CD4-positive, CD25-positive, alpha-beta regulatory T cell (primary cell): ENCODE data around the gene CFTR. TPM values are rescaled to one million over a fixed set of nuclear protein-coding genes. Genes with fewer than 3 reads are reported as not detected.

Source experiments
- ATAC-seq, 2 donors: fragments of 150-1000 bp; cut with Tn5 transposase; one replicate each; pipeline ENCODE4 v1.10.0; 2021; ENCODE audit warnings: low read depth in 2 of 2, moderate number of reproducible peaks in 2 of 2, moderate library complexity in 1 of 2
- DNase-seq, 3 donors: peaks; one replicate each; pipeline versions ENCODE4 v3.0.0 to v3.0.0-alpha.2; 2012 to 2022; ENCODE audit warnings: mixed read lengths in 1 of 3
- H3K27ac ChIP-seq: one replicate; pipeline ENCODE4 v1.7.0; 2013; ENCODE audit warnings: mild to moderate bottlenecking, low read length; ENCODE audit not compliant: insufficient read depth, poor library complexity, severe bottlenecking
- H3K27me3 ChIP-seq: one replicate; pipeline ENCODE4 v1.7.0; 2013; ENCODE audit warnings: low read length; ENCODE audit not compliant: control insufficient read depth, insufficient read depth
- H3K36me3 ChIP-seq: one replicate; pipeline ENCODE4 v1.7.0; 2013; ENCODE audit warnings: mild to moderate bottlenecking, low read length, moderate library complexity; ENCODE audit not compliant: control insufficient read depth, insufficient read depth
- H3K4me1 ChIP-seq: 2 replicates; pipeline ENCODE4 v1.7.0; 2013; ENCODE audit warnings: mild to moderate bottlenecking, low read length; ENCODE audit not compliant: insufficient read depth, control insufficient read depth, poor library complexity, severe bottlenecking
- H3K4me3 ChIP-seq: one replicate; pipeline ENCODE4 v1.7.0; 2013; ENCODE audit warnings: low read depth, mild to moderate bottlenecking, low read length, moderate library complexity
- H3K9me3 ChIP-seq, 2 experiments: 1 replicate in 1 of 2; 2 replicates in 1 of 2; pipeline ENCODE4 v1.7.0; 2013; ENCODE audit warnings: low read length in 2 of 2, mild to moderate bottlenecking in 1 of 2, moderate library complexity in 1 of 2; ENCODE audit not compliant: control insufficient read depth in 2 of 2
- H3K27ac Mint-ChIP-seq, 3 donors: one replicate each; pipeline ENCODE4 v1.8.0; 2020 to 2022; ENCODE audit warnings: mild to moderate bottlenecking in 3 of 3, mixed read lengths in 3 of 3, moderate library complexity in 2 of 3
- H3K27me3 Mint-ChIP-seq: one replicate; pipeline ENCODE4 v1.8.0; 2022; ENCODE audit warnings: mild to moderate bottlenecking, mixed read lengths
- H3K36me3 Mint-ChIP-seq: one replicate; pipeline ENCODE4 v1.8.0; 2020; ENCODE audit warnings: mixed read lengths
- H3K4me1 Mint-ChIP-seq, 4 donors: one replicate each; pipeline ENCODE4 v1.8.0; 2020 to 2022; ENCODE audit warnings: mixed read lengths in 4 of 4, mild to moderate bottlenecking in 1 of 4
- H3K4me3 Mint-ChIP-seq, 4 donors: one replicate each; pipeline ENCODE4 v1.8.0; 2020 to 2022; ENCODE audit warnings: mild to moderate bottlenecking in 4 of 4, mixed read lengths in 4 of 4, moderate library complexity in 3 of 4
- H3K9me3 Mint-ChIP-seq, 7 donors: one replicate each; pipeline ENCODE4 v1.8.0; 2020 to 2022; ENCODE audit warnings: mixed read lengths in 7 of 7, mild to moderate bottlenecking in 3 of 7, moderate library complexity in 2 of 7
- polyA plus RNA-seq, 4 donors: library from polyadenylated mRNA; unstranded; fragments of 300-500 nt; fragmentation: Illumina TruSeq; gene quantifications; one replicate each; pipeline ENCODE4 v1.2.3, GENCODE V29; 2021
- total RNA-seq: library from RNA; stranded (reverse); gene quantifications from one replicate; pipeline ENCODE4 v1.2.3, GENCODE V29; 2022

CFTR gene
- total and polyA plus RNA-seq, 5 donors from 2014 or later, result not detected

GRCh38 chr7:117667456-117667855 is 187.6 kb downstream of the CFTR start:
- no peaks in the 10 kb centered on the region for H3K36me3 ChIP-seq
- ATAC-seq (no peak), DNase-seq (no peak)
- Mint-ChIP-seq H3K4me3 (no peak overlapping the region), H3K27ac (no peak overlapping the region), H3K4me1 (no peaks in the 10 kb centered on the region), H3K27me3 (no peaks in the 10 kb centered on the region), H3K9me3 (peaks cover 0 to 3% (median 0%) of the 10 kb centered on the region in 7 donors), H3K36me3 (no peaks in the 10 kb centered on the region)
- H3K9me3 ChIP-seq, result no peaks in the 10 kb centered on the region
- no peak overlapping the region for H3K4me3 ChIP-seq
- H3K27ac ChIP-seq, result no peak overlapping the region
- H3K4me1 ChIP-seq, result no peaks in the 10 kb centered on the region
- no peaks in the 10 kb centered on the region for H3K27me3 ChIP-seq

DNA sequence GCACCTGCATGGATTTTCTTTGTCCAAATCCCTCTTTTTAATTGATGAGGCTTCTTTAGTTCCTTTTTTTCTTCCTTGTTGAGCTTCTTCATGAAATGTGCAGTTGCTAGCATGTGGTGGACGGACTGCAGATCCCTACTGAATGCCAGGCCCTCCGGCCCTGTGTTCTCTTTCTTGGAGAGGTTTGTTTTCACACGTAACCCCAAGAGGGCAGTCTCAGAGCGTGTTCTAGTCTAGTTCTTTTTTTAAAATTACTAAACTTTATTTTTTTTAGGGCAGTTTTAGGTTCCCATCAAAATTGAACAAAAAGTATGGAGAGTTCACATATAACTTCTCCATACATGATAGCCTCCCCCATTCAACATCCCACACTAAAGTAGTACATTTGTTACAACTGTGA is 190.0 kb downstream of the CFTR start:
- Mint-ChIP-seq H3K36me3 (no peaks in the 10 kb centered on the region), H3K4me3 (no peak overlapping the region), H3K27me3 (no peaks in the 10 kb centered on the region), H3K4me1 (no peaks in the 10 kb centered on the region), H3K9me3 (peaks cover 0 to 3% (median 0%) of the 10 kb centered on the region in 7 donors), H3K27ac (no peak overlapping the region)
- H3K4me3 ChIP-seq, result no peak overlapping the region
- no peak overlapping the region for H3K27ac ChIP-seq
- DNase-seq (no peak), ATAC-seq (no peak)
- no peaks in the 10 kb centered on the region for H3K9me3 ChIP-seq
- no peaks in the 10 kb centered on the region for H3K27me3 ChIP-seq
- no peaks in the 10 kb centered on the region for H3K36me3 ChIP-seq
- H3K4me1 ChIP-seq, result no peaks in the 10 kb centered on the region

DNA sequence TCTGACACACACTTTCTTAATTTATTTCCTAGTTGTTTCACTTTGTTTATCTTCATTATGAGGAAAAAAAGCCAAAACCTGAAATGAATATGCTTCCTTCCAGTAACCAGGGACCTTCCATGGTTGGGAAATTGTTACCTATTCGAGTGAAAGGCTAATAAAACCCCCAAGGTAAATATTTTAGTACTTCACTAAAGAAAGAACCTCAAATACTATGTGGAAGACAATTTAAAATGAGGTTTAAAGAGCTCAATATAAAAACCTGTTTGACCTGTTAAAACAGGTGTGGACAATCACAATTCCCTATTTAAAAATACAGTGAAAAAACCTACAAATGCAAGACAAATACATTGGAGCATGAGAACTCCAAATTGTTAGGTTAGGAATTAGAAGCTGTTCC is 192.6 kb downstream of the CFTR start:
- no peaks in the 10 kb centered on the region for H3K27me3 ChIP-seq
- Mint-ChIP-seq H3K4me3 (no peak overlapping the region), H3K9me3 (peaks cover 0 to 3% (median 0%) of the 10 kb centered on the region in 7 donors), H3K36me3 (no peaks in the 10 kb centered on the region), H3K27me3 (peaks cover 8% of the 10 kb centered on the region), H3K4me1 (no peaks in the 10 kb centered on the region), H3K27ac (no peak overlapping the region)
- ATAC-seq (no peak), DNase-seq (no peak)
- H3K4me3 ChIP-seq, result no peak overlapping the region
- H3K36me3 ChIP-seq, result no peaks in the 10 kb centered on the region
- no peak overlapping the region for H3K27ac ChIP-seq
- no peaks in the 10 kb centered on the region for H3K4me1 ChIP-seq
- H3K9me3 ChIP-seq, result no peaks in the 10 kb centered on the region

- no peaks in the 10 kb centered on the region for H3K4me1 ChIP-seq
- Mint-ChIP-seq H3K4me3 (no peak overlapping the region), H3K27ac (no peak overlapping the region), H3K4me1 (no peaks in the 10 kb centered on the region), H3K27me3 (peaks cover 8% of the 10 kb centered on the region), H3K9me3 (peaks cover 0 to 3% (median 0%) of the 10 kb centered on the region in 7 donors), H3K36me3 (no peaks in the 10 kb centered on the region)
- H3K27me3 ChIP-seq, result no peaks in the 10 kb centered on the region
- H3K9me3 ChIP-seq, result no peaks in the 10 kb centered on the region
- no peak overlapping the region for H3K27ac ChIP-seq
- no peak overlapping the region for H3K4me3 ChIP-seq
- ATAC-seq, result no peak
- DNase-seq, result no peak
- no peaks in the 10 kb centered on the region for H3K36me3 ChIP-seq
These were observed 193.5 kb downstream of the CFTR start for GRCh38 chr7:117673367-117673766.

DNA sequence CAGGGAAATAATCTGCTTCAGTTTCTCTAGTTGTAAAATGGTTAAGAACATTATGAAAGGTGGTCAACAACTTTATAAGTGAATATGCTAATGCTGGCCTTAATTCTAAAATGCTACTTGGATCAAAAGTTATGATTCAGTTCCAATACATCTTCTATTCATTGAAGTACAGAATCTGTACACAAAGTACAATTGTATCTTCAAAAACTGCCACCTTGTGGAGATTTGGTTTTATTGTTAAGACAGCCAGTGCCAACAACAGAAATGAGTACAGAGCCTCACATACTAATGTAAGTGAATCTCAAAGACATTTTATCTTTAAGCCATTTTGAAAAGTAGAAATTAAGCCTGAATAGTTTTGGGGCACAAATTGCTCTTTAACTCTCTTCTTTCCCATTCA is 194.0 kb downstream of the CFTR start:
- H3K36me3 Mint-ChIP-seq, result no peaks in the 10 kb centered on the region
- no peak overlapping the region for H3K4me3 Mint-ChIP-seq
- H3K4me1 ChIP-seq, result no peaks in the 10 kb centered on the region
- no peaks in the 10 kb centered on the region for H3K9me3 ChIP-seq
- H3K27me3 ChIP-seq, result no peaks in the 10 kb centered on the region
- H3K4me3 ChIP-seq, result no peak overlapping the region
- no peak for ATAC-seq
- H3K9me3 Mint-ChIP-seq, result peaks cover 0 to 3% (median 0%) of the 10 kb centered on the region in 7 donors
- DNase-seq, result no peak
- no peaks in the 10 kb centered on the region for H3K4me1 Mint-ChIP-seq
- no peak overlapping the region for H3K27ac ChIP-seq
- H3K36me3 ChIP-seq, result no peaks in the 10 kb centered on the region
- H3K27me3 Mint-ChIP-seq, result peaks cover 8% of the 10 kb centered on the region
- no peak overlapping the region for H3K27ac Mint-ChIP-seq

DNA sequence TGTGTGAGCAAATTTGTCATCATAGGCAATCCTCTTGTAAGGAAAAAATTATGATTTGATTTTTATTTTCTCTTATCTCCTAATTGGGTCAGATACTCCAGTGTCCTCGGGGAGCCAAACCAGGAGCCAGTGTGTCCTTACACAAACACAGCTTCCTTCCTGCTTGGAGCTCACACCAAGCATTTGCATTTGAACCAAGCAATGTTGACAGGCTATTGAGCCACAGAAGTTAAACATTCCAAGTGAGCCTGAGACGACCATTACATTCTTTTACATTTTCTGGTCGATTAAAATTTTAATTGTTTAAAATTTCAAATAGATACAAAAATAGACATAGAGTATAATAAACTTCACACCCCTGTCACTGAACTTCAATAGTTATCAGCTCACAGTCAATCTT is 194.8 kb downstream of the CFTR start:
- Mint-ChIP-seq H3K36me3 (no peaks in the 10 kb centered on the region), H3K4me1 (no peaks in the 10 kb centered on the region), H3K9me3 (peaks cover 0 to 3% (median 0%) of the 10 kb centered on the region in 7 donors), H3K4me3 (no peak overlapping the region), H3K27me3 (peaks cover 8% of the 10 kb centered on the region), H3K27ac (no peak overlapping the region)
- ATAC-seq, result no peak
- no peaks in the 10 kb centered on the region for H3K27me3 ChIP-seq
- no peak overlapping the region for H3K4me3 ChIP-seq
- H3K36me3 ChIP-seq, result no peaks in the 10 kb centered on the region
- DNase-seq, result no peak
- no peak overlapping the region for H3K27ac ChIP-seq
- H3K9me3 ChIP-seq, result no peaks in the 10 kb centered on the region
- H3K4me1 ChIP-seq, result no peaks in the 10 kb centered on the region

DNA sequence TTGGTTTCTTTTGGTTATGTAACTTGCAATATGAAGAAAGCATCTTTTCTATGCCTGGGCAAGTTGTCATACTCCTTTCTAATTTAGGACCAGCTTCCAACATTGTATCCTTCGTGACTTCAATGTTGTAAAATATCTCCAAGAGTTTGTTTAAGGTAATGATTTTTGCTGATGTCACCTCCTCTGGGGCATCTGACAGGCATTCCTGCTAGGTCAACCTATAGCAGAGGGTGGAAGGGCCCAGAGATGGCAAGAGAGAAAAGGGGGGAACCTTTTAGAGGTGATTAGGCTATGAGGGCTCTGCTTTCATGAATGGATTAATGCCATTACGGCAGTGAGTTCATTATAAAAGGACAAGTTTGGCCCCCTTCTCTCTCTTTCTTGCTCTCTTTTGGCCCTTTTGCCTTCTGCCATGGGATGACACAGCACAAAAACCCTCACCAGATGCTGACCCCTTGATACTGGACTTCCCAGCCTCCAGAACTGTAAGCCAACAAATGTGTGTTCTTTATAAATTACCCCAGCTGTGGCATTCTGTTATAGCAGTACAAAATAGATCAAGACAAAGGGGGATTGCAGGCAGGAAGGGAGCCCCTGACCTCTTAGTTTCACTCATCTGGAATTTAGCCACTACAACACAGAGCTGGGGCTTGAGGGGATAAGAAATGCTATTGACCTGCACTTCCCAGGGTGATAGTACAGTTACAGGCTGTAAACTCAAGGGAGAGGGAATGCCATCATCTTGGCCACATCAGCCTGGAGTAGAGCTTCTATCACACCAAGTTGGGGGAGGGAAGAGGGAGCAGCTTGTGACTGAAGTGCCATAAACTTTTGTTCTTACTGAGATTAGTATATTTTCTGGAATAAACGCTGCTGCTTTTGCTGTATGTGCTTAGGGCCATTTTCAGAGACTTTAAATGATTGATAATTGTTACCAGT is 195.9 kb downstream of the CFTR start:
- no peak for ATAC-seq
- Mint-ChIP-seq H3K27ac (no peak overlapping the region), H3K4me3 (no peak overlapping the region)

DNA sequence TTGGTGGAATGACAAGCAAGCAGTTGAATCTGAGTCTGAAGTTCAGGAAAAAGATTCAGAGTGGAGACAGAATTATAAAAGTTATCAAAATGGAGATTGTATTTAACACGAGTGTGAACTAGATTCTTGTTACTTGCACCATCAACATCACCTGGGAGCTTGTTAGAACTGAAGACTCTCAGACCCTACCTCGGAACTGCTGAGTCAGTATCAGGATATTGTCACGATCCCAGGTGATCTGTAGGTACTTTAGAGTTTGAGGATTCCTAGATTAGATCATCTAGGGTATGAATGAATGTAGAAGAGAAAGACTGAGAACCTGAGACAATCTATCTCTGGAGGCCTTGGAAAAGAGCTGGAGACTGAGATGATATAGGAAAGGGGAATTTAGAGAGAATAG is 199.3 kb downstream of the CFTR start:
- Mint-ChIP-seq H3K4me3 (no peak overlapping the region), H3K36me3 (no peaks in the 10 kb centered on the region), H3K27me3 (peaks cover 8% of the 10 kb centered on the region), H3K9me3 (peaks cover 0 to 2% (median 0%) of the 10 kb centered on the region in 7 donors), H3K4me1 (no peaks in the 10 kb centered on the region), H3K27ac (no peak overlapping the region)
- Histone ChIP-seq H3K36me3 (no peaks in the 10 kb centered on the region), H3K9me3 (no peaks in the 10 kb centered on the region), H3K4me3 (no peak overlapping the region), H3K4me1 (no peaks in the 10 kb centered on the region), H3K27ac (no peak overlapping the region), H3K27me3 (no peaks in the 10 kb centered on the region)
- DNase-seq (no peak), ATAC-seq (no peak)

More for the DNA sequence above, 195.9 kb downstream of the CFTR start:
- no peaks in the 10 kb centered on the region for H3K36me3 ChIP-seq
- H3K4me1 ChIP-seq, result no peaks in the 10 kb centered on the region
- no peak overlapping the region for H3K4me3 ChIP-seq
- no peak overlapping the region for H3K27ac ChIP-seq
- H3K9me3 Mint-ChIP-seq, result peaks cover 0 to 1% (median 0%) of the 10 kb centered on the region in 7 donors
- H3K27me3 ChIP-seq, result no peaks in the 10 kb centered on the region
- H3K4me1 Mint-ChIP-seq, result no peaks in the 10 kb centered on the region
- no peaks in the 10 kb centered on the region for H3K36me3 Mint-ChIP-seq
- H3K27me3 Mint-ChIP-seq, result peaks cover 8% of the 10 kb centered on the region
- no peaks in the 10 kb centered on the region for H3K9me3 ChIP-seq
- DNase-seq, result no peak
